NOMO-1 treated with dmso at 0.1 percent for 144 hours (cell line): Measurements from ENCODE around the gene AVPR2.
A peak's percentile ranks its signal among the peaks of the same experiment; 100 is the strongest.

Experiments used
- DNase-seq: peaks from one replicate; lab custom pipeline; 2025; ENCODE audit not compliant: unreplicated experiment; lab: John Stamatoyannopoulos, UW

AVPR2 gene

GRCh38 chrX:153884590-153884989 lies 19.9 kb upstream of the AVPR2 start:
- DNase-seq, result no peak

GRCh38 chrX:153885208-153885787 lies 19.2 kb upstream of the AVPR2 start:
- no peak for DNase-seq

GRCh38 chrX:153885968-153886903 lies 18.2 kb upstream of the AVPR2 start, which contains the start of gene L1CAM:
L1CAM (minus strand) TSS chrX:153886173; CDS start chrX:153875836, 10,337 bp downstream.
- no peak for DNase-seq

GRCh38 chrX:153886915-153887314 lies 17.6 kb upstream of the AVPR2 start:
- no peak for DNase-seq

DNA sequence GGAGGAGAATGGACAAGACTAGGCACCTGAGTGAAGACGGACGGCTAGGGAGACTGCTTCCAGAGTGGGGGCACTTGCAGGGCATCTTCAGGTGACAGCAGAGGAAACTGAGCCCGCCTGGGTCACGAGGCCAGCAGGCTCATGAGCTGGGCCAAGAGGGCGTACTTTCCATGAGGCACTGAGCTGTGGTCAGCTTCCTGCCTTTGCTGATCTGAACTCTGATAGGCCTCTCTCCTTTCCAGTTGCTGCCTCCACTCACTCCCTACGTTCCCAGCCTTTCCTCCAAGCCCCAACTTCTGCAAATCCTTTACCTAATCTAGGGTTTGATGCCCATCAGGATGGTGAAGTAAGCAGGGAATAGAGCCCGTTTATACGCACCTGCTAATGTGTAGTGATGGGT lies 17.1 kb upstream of the AVPR2 start:
- DNase-seq, result no peak

DNA sequence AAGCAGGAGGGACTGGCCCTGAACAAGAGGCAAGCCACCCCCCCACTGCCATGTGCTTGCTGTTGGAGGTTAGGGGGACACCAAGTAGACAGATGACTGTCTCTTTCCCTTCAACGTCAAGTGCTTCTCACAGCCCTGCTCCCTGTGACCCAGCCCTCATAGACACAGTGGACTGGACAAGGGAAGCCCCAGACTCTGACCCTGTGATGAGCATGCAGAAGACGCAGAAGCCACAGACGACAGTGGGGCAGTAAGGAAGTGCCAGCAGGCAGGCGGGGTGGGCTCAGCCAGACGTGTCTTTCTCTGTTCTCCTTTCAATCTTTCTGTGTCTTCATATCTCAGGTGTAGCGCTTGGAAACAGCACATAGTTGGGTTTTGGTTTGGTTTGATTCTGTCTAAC lies 16.1 kb upstream of the AVPR2 start:
- no peak for DNase-seq

- DNase-seq, result no peak
These were observed 15.3 kb upstream of the AVPR2 start for GRCh38 chrX:153889123-153889522.

DNA sequence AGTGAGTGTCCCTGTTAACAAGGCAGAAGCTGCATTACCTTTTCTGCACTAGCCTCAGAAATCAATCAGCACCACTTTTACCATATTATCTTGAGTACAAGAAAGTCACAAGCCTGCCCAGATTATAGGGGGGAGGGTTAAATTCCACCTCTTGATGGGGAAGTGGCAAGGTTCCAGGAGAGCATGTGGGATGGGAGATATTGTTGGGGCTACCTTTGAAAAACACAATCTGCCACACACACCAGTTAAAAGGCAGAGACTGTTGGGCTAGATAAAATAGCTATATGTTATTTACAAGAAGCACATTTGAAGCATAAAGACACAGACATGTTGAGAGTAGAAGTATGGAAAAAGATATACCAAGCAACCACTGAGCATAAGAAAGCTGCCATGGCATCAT lies 6.6 kb upstream of the AVPR2 start:
- DNase-seq, result no peak

DNA sequence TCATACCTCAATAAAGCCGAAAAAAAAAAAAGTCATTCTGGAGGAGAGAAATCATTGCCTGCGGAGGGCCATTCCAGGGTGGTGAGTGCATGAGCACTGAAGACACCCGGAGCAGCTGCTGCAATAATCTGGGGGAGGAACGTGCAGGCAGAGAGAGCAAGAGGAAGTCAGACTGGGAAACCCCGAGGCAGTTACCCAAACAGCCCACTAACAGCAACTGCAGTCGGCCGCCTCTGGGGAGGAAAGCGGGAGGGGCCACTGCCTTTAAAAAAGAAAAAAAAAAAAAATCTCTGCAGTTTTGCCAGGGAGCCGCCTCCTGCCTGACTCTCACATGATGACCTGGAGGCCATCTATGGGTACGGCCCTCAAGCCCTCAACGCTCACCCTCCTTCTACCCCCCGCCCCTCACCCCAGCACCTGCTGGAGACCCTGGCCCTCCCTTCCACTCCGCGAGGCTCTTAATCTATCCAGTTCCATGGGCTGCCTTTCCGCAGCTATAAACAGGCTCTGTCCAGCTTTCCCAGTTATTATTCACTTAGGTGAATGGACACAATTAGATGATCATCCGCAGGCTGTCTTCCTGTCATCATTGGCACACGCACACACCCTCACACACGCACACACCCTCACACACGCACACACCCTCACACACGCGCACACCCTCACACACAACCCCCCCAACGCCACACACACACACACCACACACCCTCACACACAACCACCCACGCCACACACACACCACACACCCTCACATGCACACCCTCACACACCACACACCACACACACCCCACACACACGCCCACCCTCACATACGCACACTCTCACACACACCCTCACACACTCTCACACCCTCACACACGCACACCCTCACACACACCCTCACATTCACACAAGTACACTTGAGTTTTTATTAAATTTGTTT lies 3.4 kb upstream of the AVPR2 start:
- peak; percentile 72 for DNase-seq

DNA sequence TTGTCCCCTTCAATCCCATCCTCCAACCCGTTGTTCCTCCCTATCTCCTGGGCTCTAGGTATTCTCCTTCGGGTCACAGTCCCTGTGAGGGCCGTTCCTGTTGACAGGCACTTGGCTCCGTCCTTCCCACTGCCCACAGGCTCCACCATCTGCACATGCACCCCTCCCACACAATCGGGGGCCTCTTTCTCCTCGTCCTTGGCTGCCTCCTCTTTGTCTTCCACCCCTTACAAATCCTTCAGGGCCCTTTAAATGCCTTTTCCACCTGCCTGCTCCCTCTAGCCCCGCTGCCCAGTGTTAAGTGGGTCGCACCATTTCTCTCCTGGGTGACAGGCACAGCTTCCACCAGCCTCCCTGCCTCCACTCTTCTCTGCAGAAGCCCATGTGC lies 2.7 kb upstream of the AVPR2 start:
- DNase-seq, result no peak

- no peak for DNase-seq
These were observed 2.1 kb upstream of the AVPR2 start for GRCh38 chrX:153902385-153902784.

- no peak for DNase-seq
These were observed 1.1 kb upstream of the AVPR2 start for GRCh38 chrX:153903238-153903980.

- DNase-seq, result no peak
These were observed 1.1 kb downstream of the AVPR2 start for GRCh38 chrX:153905481-153906095.

- DNase-seq, result no peak
These were observed 1.8 kb downstream of the AVPR2 start for GRCh38 chrX:153906126-153906917.

DNA sequence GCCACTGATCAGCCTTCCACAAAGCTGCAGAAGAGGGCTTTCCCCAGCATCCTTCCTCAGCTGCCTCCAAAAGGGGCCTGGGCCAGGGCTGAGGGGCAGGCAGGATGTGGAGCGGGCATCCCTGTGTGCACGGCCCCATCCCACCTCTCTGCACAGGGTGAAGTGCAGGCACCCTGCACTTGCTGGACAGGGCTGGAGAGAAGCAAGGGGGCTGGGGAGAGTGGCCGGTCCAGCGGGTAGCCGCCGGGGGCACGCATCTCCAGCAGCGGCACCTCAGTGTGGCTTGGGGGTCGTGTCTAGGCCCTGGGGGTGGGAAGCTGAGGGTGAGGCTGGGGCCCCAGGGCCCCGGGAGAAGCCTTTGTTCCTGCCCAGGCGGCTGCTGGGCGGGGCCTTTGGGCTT lies 3.0 kb downstream of the AVPR2 start:
- DNase-seq, result no peak

GRCh38 chrX:153908219-153908860 lies 3.9 kb downstream of the AVPR2 start:
- DNase-seq, result no peak

DNA sequence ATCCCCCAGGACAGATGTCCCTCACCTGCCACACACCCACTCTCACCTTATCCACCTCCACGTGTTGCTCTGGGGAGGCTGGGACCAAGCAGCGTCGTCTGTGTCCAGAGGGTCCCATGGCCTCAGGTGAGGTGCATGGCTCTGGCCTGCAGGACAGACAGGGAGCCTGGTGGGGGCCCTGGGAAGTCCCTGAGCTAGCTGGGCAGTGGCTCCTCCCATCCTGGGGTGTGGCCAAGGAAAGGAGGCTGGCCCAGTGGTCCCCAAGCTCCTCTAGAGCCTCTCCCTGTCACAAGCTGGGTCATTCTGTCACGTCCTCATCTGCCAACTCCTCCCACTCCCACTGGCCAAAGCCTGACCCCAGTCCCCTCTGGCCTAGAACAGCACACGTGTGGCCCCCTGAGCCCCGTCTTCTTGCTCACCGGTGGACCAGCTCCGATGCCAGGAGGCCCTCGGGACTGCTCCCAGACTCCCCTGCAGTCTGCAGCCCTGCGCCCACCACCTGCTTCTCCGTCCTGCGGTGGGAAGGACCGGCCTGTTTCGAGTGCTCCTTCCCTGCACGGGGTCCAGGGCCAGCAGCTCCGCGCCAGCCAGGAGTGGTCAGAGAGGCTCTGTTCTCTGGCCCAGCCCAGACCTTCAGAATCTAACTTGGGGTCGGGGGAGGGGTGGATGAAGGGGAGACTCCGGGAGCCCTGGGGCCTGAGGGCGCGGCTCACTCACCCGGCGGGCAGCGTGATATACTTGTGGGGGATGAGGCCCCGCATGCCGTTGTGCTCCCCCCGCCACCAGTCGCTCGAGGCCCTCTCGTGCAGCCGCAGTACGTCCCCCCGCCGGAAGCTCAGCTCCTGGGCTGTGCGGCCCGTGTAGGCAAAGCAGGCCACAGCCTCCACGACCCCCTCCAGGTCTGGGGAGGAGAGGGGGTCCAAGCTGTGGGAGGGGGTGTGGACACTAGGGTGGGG lies 4.8 kb downstream of the AVPR2 start:
- DNase-seq, result no peak

DNA sequence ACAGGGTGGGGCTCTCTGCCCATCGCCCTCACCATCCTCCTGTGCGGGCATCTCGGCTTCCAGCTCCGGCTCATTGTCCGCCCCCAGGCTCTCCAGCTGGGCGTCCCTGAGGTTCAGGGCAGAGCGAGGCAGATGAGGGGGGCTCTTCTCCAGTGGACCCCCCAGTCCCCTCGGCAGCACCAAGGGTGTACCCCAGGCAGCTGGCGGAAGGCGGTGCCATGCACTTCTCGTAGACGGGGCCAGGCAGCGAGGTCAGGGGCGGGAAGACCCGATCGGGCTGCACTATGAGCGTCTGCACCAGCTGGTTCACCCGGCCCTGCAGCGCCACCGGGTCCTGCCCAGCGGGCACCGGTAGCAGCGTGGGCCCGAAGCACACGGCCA lies 5.5 kb downstream of the AVPR2 start:
- no peak for DNase-seq
